ENCODE results near the gene AOPEP. TPM values are rescaled to one million over a fixed set of nuclear protein-coding genes. Genes with fewer than 3 reads are reported as not detected.
"Not testable (repeated sequence)": the region's sequence is repeated elsewhere in the genome, so short reads cannot be mapped to it uniquely, and the experiment has no call there.

AOPEP gene
- total RNA-seq, 1 experiment from 2014 or later: 15.0 TPM

DNA sequence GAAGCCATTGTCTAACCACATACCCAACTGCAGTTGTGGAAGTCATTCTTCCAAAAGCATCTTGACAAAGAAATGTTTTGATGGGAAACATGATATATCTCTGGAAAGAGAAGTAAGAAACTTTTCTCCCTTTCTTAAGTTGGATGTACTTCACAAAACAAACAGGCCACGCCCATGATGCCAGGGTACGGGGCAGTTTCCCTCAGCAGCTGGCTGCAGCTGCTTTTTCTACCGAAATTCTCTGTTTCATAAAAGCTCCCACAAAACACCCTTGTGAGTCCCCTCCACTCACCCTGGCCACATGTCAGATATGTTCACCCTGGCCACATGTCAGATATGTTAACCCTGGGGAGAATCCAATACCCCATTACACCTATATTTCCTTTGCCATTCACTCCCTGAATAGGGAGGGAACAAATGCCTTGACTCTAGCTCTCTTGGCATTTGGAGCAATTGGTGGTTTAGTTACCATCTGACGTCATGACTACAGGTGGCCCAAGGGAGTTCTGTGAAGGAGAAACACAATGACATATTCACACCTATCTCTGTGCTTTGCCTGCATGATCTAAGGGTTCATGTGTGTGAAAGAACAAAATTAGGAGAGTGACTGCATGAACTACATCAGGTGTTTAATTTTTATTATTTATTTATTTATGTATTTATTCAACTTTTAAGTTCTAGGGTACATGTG lies 103.0 kb downstream of the AOPEP start:
- Histone ChIP-seq H2AK5ac (ENCODE audit: insufficient read length, low read length) (no peak overlapping the region), H3K79me1 (ENCODE audit: insufficient read depth, low read depth, low read length, poor library complexity, severe bottlenecking) (no peaks in the 10 kb centered on the region), H2BK5ac (ENCODE audit: insufficient read length, low read length) (no peak overlapping the region), H3K79me2 (ENCODE audit: insufficient read depth, low read length) (no peaks in the 10 kb centered on the region), H2AFZ (ENCODE audit: low read length) (no peak overlapping the region), H3K23me2 (ENCODE audit: insufficient read length, low read depth, low read length, poor library complexity, severe bottlenecking) (no peaks in the 10 kb centered on the region), H3K56ac (ENCODE audit: insufficient read length, low read depth, low read length) (no peak overlapping the region), H3K14ac (ENCODE audit: insufficient read depth, low read length) (no peak overlapping the region), H3K9me3 (ENCODE audit: control insufficient read depth, low read depth, low read length) (no peaks in the 10 kb centered on the region), H3K9ac (ENCODE audit: extremely low read depth, insufficient read length, low read length) (no peak overlapping the region), H4K91ac (ENCODE audit: insufficient read length, low read depth, low read length) (no peak overlapping the region), H2BK15ac (ENCODE audit: low read depth, low read length) (no peak overlapping the region), H4K8ac (replicated peaks; ENCODE audit: insufficient read length, low read depth, low read length) (no peak overlapping the region), H2BK12ac (ENCODE audit: insufficient read length, low read depth, low read length) (no peak overlapping the region), H2BK20ac (ENCODE audit: low read depth, low read length, poor library complexity, severe bottlenecking) (no peak overlapping the region), H3K4me2 (ENCODE audit: insufficient read depth, insufficient read length, low read length) (no peak overlapping the region), H3K4ac (ENCODE audit: low read depth, low read length) (no peak overlapping the region), H3K4me1 (ENCODE audit: insufficient read depth, low read length) (no peaks in the 10 kb centered on the region), H3K27ac (ENCODE audit: insufficient read length, low read depth, low read length) (no peak overlapping the region), H4K5ac (ENCODE audit: insufficient read length, low read depth, low read length) (no peak overlapping the region), H3K18ac (ENCODE audit: insufficient read length, low read depth, low read length) (no peak overlapping the region), H3T11ph (ENCODE audit: low read length) (no peak overlapping the region), H4K20me1 (ENCODE audit: control insufficient read depth, insufficient read depth, insufficient read length) (no peaks in the 10 kb centered on the region), H2BK120ac (ENCODE audit: low read depth, low read length, poor library complexity, severe bottlenecking) (no peak overlapping the region), H3K23ac (ENCODE audit: insufficient read length, low read depth, low read length) (no peak overlapping the region), H3K27me3 (ENCODE audit: insufficient read depth, low read length) (no peaks in the 10 kb centered on the region)
- peaks cover 19 to 32% of the 10 kb centered on the region in 2 experiments for H3K4me1 Mint-ChIP-seq
- H3K9me3 Mint-ChIP-seq: peaks cover 3 to 6% of the 10 kb centered on the region in 2 experiments; a peak in 4 of 5 replicates
- TF ChIP-seq CTCF (conservative IDR thresholded peaks at IDR 0.05): no peak
- H3K4me3 Mint-ChIP-seq: no peak overlapping the region
- WGBS (ENCODE audit: extremely low coverage, insufficient read length, low lambda C conversion rate): no CpG with 5 or more reads among the region's 4 CpGs
- peaks cover 7% of the 10 kb centered on the region for H3K27me3 Mint-ChIP-seq (ENCODE audit: low read depth)
- no peak overlapping the region for H3K27ac Mint-ChIP-seq
- peaks cover 9 to 29% (median 12%) of the 10 kb centered on the region in 3 experiments; a peak in 6 of 7 replicates for H3K36me3 Mint-ChIP-seq (ENCODE audit: insufficient read depth in 1 of 3, low read depth in 3 of 3)
- DNase-seq: no peak

- H2AK5ac ChIP-seq (ENCODE audit: insufficient read length, low read length); H4K91ac ChIP-seq (ENCODE audit: insufficient read length, low read depth, low read length); H2BK5ac ChIP-seq (ENCODE audit: insufficient read length, low read length); H4K20me1 ChIP-seq (ENCODE audit: control insufficient read depth, insufficient read depth, insufficient read length); H2BK12ac ChIP-seq (ENCODE audit: insufficient read length, low read depth, low read length); H3K4me1 ChIP-seq (ENCODE audit: insufficient read depth, low read length); H2BK20ac ChIP-seq (ENCODE audit: low read depth, low read length, poor library complexity, severe bottlenecking); H4K8ac ChIP-seq (replicated peaks; ENCODE audit: insufficient read length, low read depth, low read length); H3K79me1 ChIP-seq (ENCODE audit: insufficient read depth, low read depth, low read length, poor library complexity, severe bottlenecking); H3K9ac ChIP-seq (ENCODE audit: extremely low read depth, insufficient read length, low read length); H2BK15ac ChIP-seq (ENCODE audit: low read depth, low read length); H4K5ac ChIP-seq (ENCODE audit: insufficient read length, low read depth, low read length); H3K56ac ChIP-seq (ENCODE audit: insufficient read length, low read depth, low read length); H3K18ac ChIP-seq (ENCODE audit: insufficient read length, low read depth, low read length); H3K27ac ChIP-seq (ENCODE audit: insufficient read length, low read depth, low read length); H3K4me3 Mint-ChIP-seq; H3K23me2 ChIP-seq (ENCODE audit: insufficient read length, low read depth, low read length, poor library complexity, severe bottlenecking); H3K4ac ChIP-seq (ENCODE audit: low read depth, low read length); H3K23ac ChIP-seq (ENCODE audit: insufficient read length, low read depth, low read length); H3K4me2 ChIP-seq (ENCODE audit: insufficient read depth, insufficient read length, low read length); H3K79me2 ChIP-seq (ENCODE audit: insufficient read depth, low read length); H3T11ph ChIP-seq (ENCODE audit: low read length); H3K9me3 Mint-ChIP-seq; H3K27me3 Mint-ChIP-seq (ENCODE audit: low read depth); H3K27ac Mint-ChIP-seq; H3K9me3 ChIP-seq (ENCODE audit: control insufficient read depth, low read depth, low read length); H2AFZ ChIP-seq (ENCODE audit: low read length); H3K14ac ChIP-seq (ENCODE audit: insufficient read depth, low read length); H2BK120ac ChIP-seq (ENCODE audit: low read depth, low read length, poor library complexity, severe bottlenecking); H3K27me3 ChIP-seq (ENCODE audit: insufficient read depth, low read length); DNase-seq: not testable (repeated sequence)
- WGBS (ENCODE audit: extremely low coverage, insufficient read length, low lambda C conversion rate): no CpG with 5 or more reads among the region's 3 CpGs
- H3K4me1 Mint-ChIP-seq: peaks cover 13 to 26% of the 10 kb centered on the region in 2 experiments
- H3K36me3 Mint-ChIP-seq (ENCODE audit: insufficient read depth in 1 of 3, low read depth in 3 of 3): peaks cover 9 to 29% (median 12%) of the 10 kb centered on the region in 3 experiments; a peak in 6 of 7 replicates
Measured at GRCh38 chr9:94830071-94830604, 103.6 kb downstream of the AOPEP start.
